Astrocyte (in vitro differentiated cells and primary cell): ENCODE results near the gene ZBTB46.

Experiments
- EZH2 ChIP-seq: IDR thresholded peaks from 2 replicates; pipeline ENCODE4 v1.6.1; 2012; ENCODE audit warnings: mild to moderate bottlenecking, low read length, inconsistent platforms; ENCODE audit not compliant: insufficient read depth
- TF ChIP-seq, protein P1 (sequence below): IDR thresholded peaks from 2 replicates; pipeline ENCODE4 v1.5.1; 2011; ENCODE audit warnings: low read depth, mild to moderate bottlenecking, inconsistent platforms, low read length, moderate library complexity; ENCODE audit not compliant: insufficient read depth

DNA sequence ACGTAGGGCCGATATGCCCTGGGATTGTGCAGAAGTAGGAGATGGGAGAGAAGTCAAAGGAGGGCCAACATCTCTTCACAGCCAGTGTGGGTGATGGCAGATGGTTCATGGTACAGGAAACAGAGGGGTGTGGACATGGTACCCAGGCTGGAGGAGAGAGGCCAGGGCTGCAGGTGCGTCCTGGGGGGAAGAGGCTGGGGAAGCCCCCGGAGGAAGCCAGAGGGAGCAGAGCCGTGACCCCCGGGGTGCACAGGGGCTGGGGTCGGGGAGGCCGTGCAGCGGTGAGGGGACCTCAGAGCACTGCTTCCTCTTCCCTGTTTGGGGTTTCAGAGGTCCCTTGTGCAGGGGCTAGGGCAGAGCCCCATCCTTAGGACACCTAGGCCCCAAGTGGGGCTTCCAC lies 11.2 kb upstream of the ZBTB46 start:
- TF ChIP-seq, protein P1, sequence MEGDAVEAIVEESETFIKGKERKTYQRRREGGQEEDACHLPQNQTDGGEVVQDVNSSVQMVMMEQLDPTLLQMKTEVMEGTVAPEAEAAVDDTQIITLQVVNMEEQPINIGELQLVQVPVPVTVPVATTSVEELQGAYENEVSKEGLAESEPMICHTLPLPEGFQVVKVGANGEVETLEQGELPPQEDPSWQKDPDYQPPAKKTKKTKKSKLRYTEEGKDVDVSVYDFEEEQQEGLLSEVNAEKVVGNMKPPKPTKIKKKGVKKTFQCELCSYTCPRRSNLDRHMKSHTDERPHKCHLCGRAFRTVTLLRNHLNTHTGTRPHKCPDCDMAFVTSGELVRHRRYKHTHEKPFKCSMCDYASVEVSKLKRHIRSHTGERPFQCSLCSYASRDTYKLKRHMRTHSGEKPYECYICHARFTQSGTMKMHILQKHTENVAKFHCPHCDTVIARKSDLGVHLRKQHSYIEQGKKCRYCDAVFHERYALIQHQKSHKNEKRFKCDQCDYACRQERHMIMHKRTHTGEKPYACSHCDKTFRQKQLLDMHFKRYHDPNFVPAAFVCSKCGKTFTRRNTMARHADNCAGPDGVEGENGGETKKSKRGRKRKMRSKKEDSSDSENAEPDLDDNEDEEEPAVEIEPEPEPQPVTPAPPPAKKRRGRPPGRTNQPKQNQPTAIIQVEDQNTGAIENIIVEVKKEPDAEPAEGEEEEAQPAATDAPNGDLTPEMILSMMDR: no peak
- no peak for TF ChIP-seq EZH2
